Measurements from ENCODE around the gene ATOH8.

The ATOH8 gene

GRCh38 chr2:85797263-85797660 lies 43.5 kb downstream of the ATOH8 start:
- in situ Hi-C loops (cut with HindIII; ENCODE audit: low sequenced_read_pairs): no loop called here
- no peak overlapping the region for H3K4me3 ChIP-seq (ENCODE audit: low read depth, low read length)
- no peak for TF ChIP-seq CTCF (IDR thresholded peaks at IDR 0.05; ENCODE audit: low read depth, low read length)
- no peak for DNase-seq (ENCODE audit: low read depth, low spot score)

GRCh38 chr2:85797921-85798320 lies 44.1 kb downstream of the ATOH8 start:
- TF ChIP-seq CTCF (IDR thresholded peaks at IDR 0.05; ENCODE audit: low read depth, low read length): peak; percentile 56
- DNase-seq (ENCODE audit: low read depth, low spot score): peak; percentile 46
- in situ Hi-C loops (cut with HindIII; ENCODE audit: low sequenced_read_pairs): no loop called here
- no peak overlapping the region for H3K4me3 ChIP-seq (ENCODE audit: low read depth, low read length)

- in situ Hi-C loops (cut with HindIII; ENCODE audit: low sequenced_read_pairs): no loop called here
- no peak for TF ChIP-seq CTCF (IDR thresholded peaks at IDR 0.05; ENCODE audit: low read depth, low read length)
- no peak for DNase-seq (ENCODE audit: low read depth, low spot score)
- no peak overlapping the region for H3K4me3 ChIP-seq (ENCODE audit: low read depth, low read length)
Measured at GRCh38 chr2:85799215-85799956, 45.6 kb downstream of the ATOH8 start.

- in situ Hi-C loops (cut with HindIII; ENCODE audit: low sequenced_read_pairs): no loop called here
- TF ChIP-seq CTCF (IDR thresholded peaks at IDR 0.05; ENCODE audit: low read depth, low read length): no peak
- H3K4me3 ChIP-seq (ENCODE audit: low read depth, low read length): no peak overlapping the region
- no peak for DNase-seq (ENCODE audit: low read depth, low spot score)
Measured at GRCh38 chr2:85800586-85800985, 46.8 kb downstream of the ATOH8 start.

GRCh38 chr2:85801871-85802270 lies 48.1 kb downstream of the ATOH8 start:
- in situ Hi-C loops (cut with HindIII; ENCODE audit: low sequenced_read_pairs): no loop called here
- no peak for DNase-seq (ENCODE audit: low read depth, low spot score)
- no peak for TF ChIP-seq CTCF (IDR thresholded peaks at IDR 0.05; ENCODE audit: low read depth, low read length)
- H3K4me3 ChIP-seq (ENCODE audit: low read depth, low read length): no peak overlapping the region

GRCh38 chr2:85802354-85803103 lies 48.7 kb downstream of the ATOH8 start:
- no peak overlapping the region for H3K4me3 ChIP-seq (ENCODE audit: low read depth, low read length)
- in situ Hi-C loops (cut with HindIII; ENCODE audit: low sequenced_read_pairs): no loop called here
- TF ChIP-seq CTCF (IDR thresholded peaks at IDR 0.05; ENCODE audit: low read depth, low read length): no peak
- DNase-seq (ENCODE audit: low read depth, low spot score): peak; percentile 32
